ENCODE data around the gene AGL.

AGL gene

DNA sequence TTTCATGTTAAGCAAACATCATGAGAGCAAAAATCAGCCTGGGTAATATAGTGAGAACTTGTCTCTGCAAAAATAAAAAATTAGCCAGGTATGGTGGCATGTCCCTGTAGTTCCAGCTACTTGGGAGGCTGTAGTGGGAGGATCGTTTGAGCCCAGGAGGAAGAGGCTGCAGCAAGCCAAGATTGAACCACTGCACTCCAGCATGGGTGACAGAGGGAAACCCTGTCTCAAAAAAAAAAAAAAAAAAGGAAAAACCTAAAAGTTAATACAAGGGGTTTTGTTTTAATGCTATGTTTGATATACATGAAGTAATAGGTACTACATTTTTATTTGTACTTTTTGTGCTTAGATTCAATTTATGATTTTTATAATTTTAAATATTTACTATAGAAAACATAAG lies 92.6 kb downstream of the AGL start:
- H2BK120ac ChIP-seq (ENCODE audit: insufficient read depth, low read length, poor library complexity) = no peak overlapping the region
- H3K4me2 ChIP-seq (ENCODE audit: low read length) = no peak overlapping the region
- no peak overlapping the region for H2AFZ ChIP-seq (ENCODE audit: insufficient read depth, low read length, poor library complexity)
- no peak overlapping the region for H3K9ac ChIP-seq (ENCODE audit: low read length)
- H4K8ac ChIP-seq (ENCODE audit: low read depth, low read length) = no peak overlapping the region
- DNase-seq = no peak
- no peaks in the 10 kb centered on the region for H3K36me3 ChIP-seq (ENCODE audit: control insufficient read depth in 1 of 2, insufficient read depth in 2 of 2, low read length in 2 of 2)
- H3K9me3 ChIP-seq (ENCODE audit: insufficient read depth, low read depth, low read length) = no peaks in the 10 kb centered on the region
- H2AK5ac ChIP-seq (ENCODE audit: low read length) = no peak overlapping the region
- H3K27ac ChIP-seq (ENCODE audit: low read depth, low read length) = peak overlapping the region; percentile 81
- no CpG with 5 or more reads among the region's 1 CpG for WGBS (ENCODE audit: extremely low coverage, insufficient coverage, insufficient read length)
- H3K4me1 ChIP-seq (ENCODE audit: control insufficient read depth in 1 of 2, insufficient read depth in 2 of 2, low read length in 2 of 2) = peaks cover 5 to 12% of the 10 kb centered on the region in 2 experiments
- H3K18ac ChIP-seq (ENCODE audit: low read length) = no peak overlapping the region
- H2BK12ac ChIP-seq (ENCODE audit: low read length) = peak overlapping the region; percentile 8
- no peaks in the 10 kb centered on the region for H3K27me3 ChIP-seq (ENCODE audit: insufficient read depth, low read length)
- no peak overlapping the region for H2BK5ac ChIP-seq (ENCODE audit: low read depth, low read length, poor library complexity)
- H3K79me2 ChIP-seq (ENCODE audit: control insufficient read depth, insufficient read depth, low read length, poor library complexity) = no peaks in the 10 kb centered on the region
- no peak overlapping the region for H3K14ac ChIP-seq (ENCODE audit: low read length)
- no peak overlapping the region for H3K4ac ChIP-seq (ENCODE audit: low read depth, low read length)
- H3K79me1 ChIP-seq (ENCODE audit: low read length) = peaks cover 8% of the 10 kb centered on the region
- H4K12ac ChIP-seq (ENCODE audit: low read depth, low read length) = no peak overlapping the region
- no peak overlapping the region for H3K23ac ChIP-seq (ENCODE audit: low read length)
- H3K4me3 ChIP-seq (ENCODE audit: low read depth, low read length) = no peak overlapping the region
- no peak overlapping the region for H4K91ac ChIP-seq (ENCODE audit: low read depth, low read length)

DNA sequence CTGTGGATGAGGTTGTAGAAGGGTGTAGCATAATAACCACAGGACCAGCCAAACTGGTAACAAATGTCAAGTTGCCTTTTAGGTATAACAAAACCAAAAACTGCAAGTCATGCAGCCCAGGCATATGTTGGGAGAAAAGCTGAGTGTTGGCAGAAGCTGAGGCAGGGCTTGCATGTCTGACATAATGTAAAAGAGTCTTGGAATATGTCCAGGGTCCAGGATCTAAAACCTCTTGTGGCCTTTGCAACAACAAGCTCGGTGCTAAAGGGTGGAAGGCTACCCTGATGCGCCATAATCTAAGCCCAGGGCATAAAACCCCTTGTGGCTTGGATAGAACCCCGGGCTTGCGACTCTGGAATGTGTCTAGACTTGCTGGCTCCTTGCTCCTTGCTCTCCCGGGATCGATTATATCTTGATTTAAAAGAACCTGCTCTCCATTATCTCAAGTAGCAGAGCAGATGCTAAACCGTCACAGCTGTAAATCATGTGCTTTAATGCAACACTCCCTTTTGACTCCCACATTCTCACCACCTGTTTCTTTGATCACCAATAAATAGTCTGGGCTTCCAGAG lies 93.1 kb downstream of the AGL start:
- no peak overlapping the region for H3K4ac ChIP-seq (ENCODE audit: low read depth, low read length)
- no peaks in the 10 kb centered on the region for H3K36me3 ChIP-seq (ENCODE audit: control insufficient read depth in 1 of 2, insufficient read depth in 2 of 2, low read length in 2 of 2)
- H3K27me3 ChIP-seq (ENCODE audit: insufficient read depth, low read length) = no peaks in the 10 kb centered on the region
- H3K4me1 ChIP-seq (ENCODE audit: control insufficient read depth in 1 of 2, insufficient read depth in 2 of 2, low read length in 2 of 2) = peaks cover 5 to 12% of the 10 kb centered on the region in 2 experiments
- no peak overlapping the region for H3K23ac ChIP-seq (ENCODE audit: low read length)
- H3K27ac ChIP-seq (ENCODE audit: low read depth, low read length) = peak overlapping the region; percentile 81
- H3K18ac ChIP-seq (ENCODE audit: low read length) = no peak overlapping the region
- no peaks in the 10 kb centered on the region for H3K79me2 ChIP-seq (ENCODE audit: control insufficient read depth, insufficient read depth, low read length, poor library complexity)
- no peak overlapping the region for H4K91ac ChIP-seq (ENCODE audit: low read depth, low read length)
- H3K79me1 ChIP-seq (ENCODE audit: low read length) = peaks cover 8% of the 10 kb centered on the region
- H4K12ac ChIP-seq (ENCODE audit: low read depth, low read length) = no peak overlapping the region
- H3K4me2 ChIP-seq (ENCODE audit: low read length) = peak overlapping the region; percentile 13
- peak overlapping the region; percentile 47 for H2BK120ac ChIP-seq (ENCODE audit: insufficient read depth, low read length, poor library complexity)
- H3K14ac ChIP-seq (ENCODE audit: low read length) = no peak overlapping the region
- no peak for DNase-seq
- H4K8ac ChIP-seq (ENCODE audit: low read depth, low read length) = no peak overlapping the region
- H3K9me3 ChIP-seq (ENCODE audit: insufficient read depth, low read depth, low read length) = no peaks in the 10 kb centered on the region
- H2AK5ac ChIP-seq (ENCODE audit: low read length) = no peak overlapping the region
- H3K4me3 ChIP-seq (ENCODE audit: low read depth, low read length) = no peak overlapping the region
- no peak overlapping the region for H2BK12ac ChIP-seq (ENCODE audit: low read length)
- WGBS (ENCODE audit: extremely low coverage, insufficient coverage, insufficient read length) = no CpG with 5 or more reads among the region's 7 CpGs
- peak overlapping the region; percentile 52 for H2AFZ ChIP-seq (ENCODE audit: insufficient read depth, low read length, poor library complexity)
- H3K9ac ChIP-seq (ENCODE audit: low read length) = no peak overlapping the region
- peak overlapping the region; percentile 52 for H2BK5ac ChIP-seq (ENCODE audit: low read depth, low read length, poor library complexity)

DNA sequence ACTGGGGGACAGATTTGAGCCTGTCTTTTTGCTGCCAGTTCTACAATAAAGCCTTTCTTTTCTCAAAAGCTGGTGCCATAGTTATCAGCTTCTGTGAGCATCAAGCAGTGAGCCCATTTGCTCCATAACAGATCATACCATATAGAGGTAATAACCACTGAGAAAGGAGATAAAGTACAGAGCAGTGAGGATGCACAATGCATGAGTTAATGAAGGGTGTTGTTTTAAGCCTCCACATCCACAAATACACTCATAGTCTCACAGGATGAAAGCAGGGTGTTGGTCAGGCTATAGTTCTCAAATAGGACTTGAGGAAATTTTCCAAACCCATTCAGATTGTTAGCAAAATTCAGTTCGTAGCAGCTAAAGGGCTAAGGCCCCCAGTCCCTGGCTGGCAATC lies 94.0 kb downstream of the AGL start:
- Histone ChIP-seq H4K91ac (ENCODE audit: low read depth, low read length) (peak overlapping the region; percentile 46), H3K4me2 (ENCODE audit: low read length) (no peak overlapping the region), H3K27me3 (ENCODE audit: insufficient read depth, low read length) (no peaks in the 10 kb centered on the region), H2AFZ (ENCODE audit: insufficient read depth, low read length, poor library complexity) (no peak overlapping the region), H3K14ac (ENCODE audit: low read length) (no peak overlapping the region), H3K79me2 (ENCODE audit: control insufficient read depth, insufficient read depth, low read length, poor library complexity) (no peaks in the 10 kb centered on the region), H2AK5ac (ENCODE audit: low read length) (no peak overlapping the region), H2BK120ac (ENCODE audit: insufficient read depth, low read length, poor library complexity) (peak overlapping the region; percentile 30), H2BK12ac (ENCODE audit: low read length) (no peak overlapping the region), H3K36me3 (ENCODE audit: control insufficient read depth in 1 of 2, insufficient read depth in 2 of 2, low read length in 2 of 2) (no peaks in the 10 kb centered on the region), H2BK5ac (ENCODE audit: low read depth, low read length, poor library complexity) (peak overlapping the region; percentile 52), H3K18ac (ENCODE audit: low read length) (no peak overlapping the region), H3K4ac (ENCODE audit: low read depth, low read length) (no peak overlapping the region), H4K12ac (ENCODE audit: low read depth, low read length) (no peak overlapping the region), H3K4me3 (ENCODE audit: low read depth, low read length) (no peak overlapping the region), H3K79me1 (ENCODE audit: low read length) (peaks cover 8% of the 10 kb centered on the region), H3K9me3 (ENCODE audit: insufficient read depth, low read depth, low read length) (no peaks in the 10 kb centered on the region), H3K9ac (ENCODE audit: low read length) (no peak overlapping the region), H3K27ac (ENCODE audit: low read depth, low read length) (peak overlapping the region; percentile 77), H3K4me1 (ENCODE audit: control insufficient read depth in 1 of 2, insufficient read depth in 2 of 2, low read length in 2 of 2) (peaks cover 5 to 12% of the 10 kb centered on the region in 2 experiments), H3K23ac (ENCODE audit: low read length) (no peak overlapping the region), H4K8ac (ENCODE audit: low read depth, low read length) (peak overlapping the region; percentile 2)
- no peak for DNase-seq
- no CpG with 5 or more reads among the region's 1 CpG for WGBS (ENCODE audit: extremely low coverage, insufficient coverage, insufficient read length)

- no peak overlapping the region for H4K12ac ChIP-seq (ENCODE audit: low read depth, low read length)
- no peak overlapping the region for H3K23ac ChIP-seq (ENCODE audit: low read length)
- no peaks in the 10 kb centered on the region for H3K36me3 ChIP-seq (ENCODE audit: control insufficient read depth in 1 of 2, insufficient read depth in 2 of 2, low read length in 2 of 2)
- H3K79me2 ChIP-seq (ENCODE audit: control insufficient read depth, insufficient read depth, low read length, poor library complexity) = no peaks in the 10 kb centered on the region
- no peak overlapping the region for H3K9ac ChIP-seq (ENCODE audit: low read length)
- H2BK12ac ChIP-seq (ENCODE audit: low read length) = no peak overlapping the region
- peaks cover 8% of the 10 kb centered on the region for H3K79me1 ChIP-seq (ENCODE audit: low read length)
- H2AK5ac ChIP-seq (ENCODE audit: low read length) = no peak overlapping the region
- no peak overlapping the region for H3K14ac ChIP-seq (ENCODE audit: low read length)
- no peak overlapping the region for H3K4me2 ChIP-seq (ENCODE audit: low read length)
- no peak overlapping the region for H3K4me3 ChIP-seq (ENCODE audit: low read depth, low read length)
- no CpG with 5 or more reads among the region's 1 CpG for WGBS (ENCODE audit: extremely low coverage, insufficient coverage, insufficient read length)
- H3K4ac ChIP-seq (ENCODE audit: low read depth, low read length) = no peak overlapping the region
- H3K9me3 ChIP-seq (ENCODE audit: insufficient read depth, low read depth, low read length) = no peaks in the 10 kb centered on the region
- no peaks in the 10 kb centered on the region for H3K27me3 ChIP-seq (ENCODE audit: insufficient read depth, low read length)
- H3K18ac ChIP-seq (ENCODE audit: low read length) = no peak overlapping the region
- H4K91ac ChIP-seq (ENCODE audit: low read depth, low read length) = no peak overlapping the region
- no peak for DNase-seq
- H2BK120ac ChIP-seq (ENCODE audit: insufficient read depth, low read length, poor library complexity) = no peak overlapping the region
- H2BK5ac ChIP-seq (ENCODE audit: low read depth, low read length, poor library complexity) = no peak overlapping the region
- peaks cover 5 to 12% of the 10 kb centered on the region in 2 experiments for H3K4me1 ChIP-seq (ENCODE audit: control insufficient read depth in 1 of 2, insufficient read depth in 2 of 2, low read length in 2 of 2)
- H4K8ac ChIP-seq (ENCODE audit: low read depth, low read length) = no peak overlapping the region
- H3K27ac ChIP-seq (ENCODE audit: low read depth, low read length) = no peak overlapping the region
- no peak overlapping the region for H2AFZ ChIP-seq (ENCODE audit: insufficient read depth, low read length, poor library complexity)
Measured at GRCh38 chr1:99945174-99945573, 95.0 kb downstream of the AGL start.
